C4-2B (cell line): ENCODE measurements around the gene RAB42.

Source experiments
- ZFX ChIP-seq: fragments of 450-650 bp; IDR thresholded peaks from 2 replicates; pipeline ENCODE4 v1.6.1; 2017
- TF ChIP-seq, protein P1 (sequence below): fragments of 450-650 bp; conservative IDR thresholded peaks from 2 replicates; pipeline ENCODE4 v1.5.1; 2017; ENCODE audit warnings: mild to moderate bottlenecking

DNA sequence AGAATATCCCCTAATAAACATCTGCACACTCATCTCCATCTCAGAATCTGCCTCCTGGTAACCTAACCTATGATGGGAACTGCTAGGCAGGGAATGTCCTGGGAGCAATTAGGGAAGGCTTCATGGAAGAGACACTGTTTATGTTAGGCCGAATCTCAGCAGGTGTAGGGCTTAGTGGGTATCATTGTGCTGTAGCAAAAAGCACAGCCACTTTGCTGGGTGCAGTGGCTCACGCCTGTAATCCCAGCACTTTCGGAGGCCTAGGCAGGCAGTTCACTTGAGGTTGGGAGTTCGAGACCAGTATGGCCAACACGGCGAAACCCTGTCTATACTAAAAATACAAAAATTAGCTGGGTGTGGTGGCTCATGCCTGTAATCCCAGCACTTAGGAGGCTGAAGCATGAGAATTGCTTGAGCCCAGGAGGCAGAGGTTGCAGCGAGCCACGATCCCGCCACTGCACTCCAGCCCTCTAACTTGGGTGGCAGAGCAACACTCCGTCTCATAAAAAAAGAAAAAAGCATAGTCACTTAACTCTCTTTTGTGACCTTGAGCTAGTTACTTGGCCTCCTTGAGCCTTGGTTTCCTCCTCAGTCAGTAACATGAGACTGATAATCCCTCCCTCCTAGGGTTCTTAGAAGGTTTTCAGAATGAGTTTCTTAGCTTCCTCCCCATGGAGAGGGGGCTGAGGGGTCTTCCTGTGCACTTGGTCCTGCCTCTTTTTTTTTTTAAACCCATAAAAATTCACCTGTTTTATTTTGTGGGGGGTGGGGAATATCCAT, 3.5 kb downstream of the RAB42 start:
- TF ChIP-seq, protein P1, sequence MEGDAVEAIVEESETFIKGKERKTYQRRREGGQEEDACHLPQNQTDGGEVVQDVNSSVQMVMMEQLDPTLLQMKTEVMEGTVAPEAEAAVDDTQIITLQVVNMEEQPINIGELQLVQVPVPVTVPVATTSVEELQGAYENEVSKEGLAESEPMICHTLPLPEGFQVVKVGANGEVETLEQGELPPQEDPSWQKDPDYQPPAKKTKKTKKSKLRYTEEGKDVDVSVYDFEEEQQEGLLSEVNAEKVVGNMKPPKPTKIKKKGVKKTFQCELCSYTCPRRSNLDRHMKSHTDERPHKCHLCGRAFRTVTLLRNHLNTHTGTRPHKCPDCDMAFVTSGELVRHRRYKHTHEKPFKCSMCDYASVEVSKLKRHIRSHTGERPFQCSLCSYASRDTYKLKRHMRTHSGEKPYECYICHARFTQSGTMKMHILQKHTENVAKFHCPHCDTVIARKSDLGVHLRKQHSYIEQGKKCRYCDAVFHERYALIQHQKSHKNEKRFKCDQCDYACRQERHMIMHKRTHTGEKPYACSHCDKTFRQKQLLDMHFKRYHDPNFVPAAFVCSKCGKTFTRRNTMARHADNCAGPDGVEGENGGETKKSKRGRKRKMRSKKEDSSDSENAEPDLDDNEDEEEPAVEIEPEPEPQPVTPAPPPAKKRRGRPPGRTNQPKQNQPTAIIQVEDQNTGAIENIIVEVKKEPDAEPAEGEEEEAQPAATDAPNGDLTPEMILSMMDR: no peak
- TF ChIP-seq ZFX: no peak
